Bronchial epithelial cell (primary cell): ENCODE measurements around the gene RNMT. TPM values are rescaled to one million over a fixed set of nuclear protein-coding genes. Genes with fewer than 3 reads are reported as not detected.
A peak's percentile ranks its signal among the peaks of the same experiment; 100 is the strongest.

Experiments
- DNase-seq: peaks from one replicate; pipeline ENCODE4 v3.0.0-alpha.2; 2010; ENCODE audit warnings: low read depth
- FAIRE-seq: peaks from 2 replicates; lab custom pipeline; 2011; peaks lifted over from hg19 to GRCh38; lab: Jason Lieb, UNC
- H3K27me3 ChIP-seq: 2 replicates; pipeline ENCODE4 v1.5.1; 2011; ENCODE audit warnings: low read length; ENCODE audit not compliant: control insufficient read depth, insufficient read depth
- H3K36me3 ChIP-seq: 2 replicates; pipeline ENCODE4 v1.5.1; 2011; ENCODE audit warnings: low read length; ENCODE audit not compliant: control insufficient read depth, insufficient read depth
- H3K4me3 ChIP-seq: 2 replicates; pipeline ENCODE4 v1.5.1; 2011; ENCODE audit warnings: mild to moderate bottlenecking, low read depth, low read length, control low read depth
- CTCF ChIP-seq: IDR thresholded peaks from 2 replicates; pipeline ENCODE4 v1.5.1; 2011; ENCODE audit warnings: mild to moderate bottlenecking, moderate library complexity, low read length, control low read depth, inconsistent platforms; ENCODE audit not compliant: insufficient read depth, severe bottlenecking
- total RNA-seq: library from RNA; depleted of rRNA; stranded (reverse); fragments of >200 nt; gene quantifications from 2 replicates; pipeline ENCODE4 v1.2.1, GENCODE V29; 2014

Gene RNMT
- total RNA-seq, 1 donor from 2014 or later = 37.4 TPM

- FAIRE-seq (no peak), DNase-seq (no peak)
- peaks cover 6% of the 10 kb centered on the region for H3K36me3 ChIP-seq
- no peak for TF ChIP-seq CTCF
- no peak overlapping the region for H3K4me3 ChIP-seq
- H3K27me3 ChIP-seq = no peaks in the 10 kb centered on the region
These were observed 29.8 kb downstream of the RNMT start for GRCh38 chr18:13756261-13756660.

- Histone ChIP-seq H3K36me3 (peaks cover 7% of the 10 kb centered on the region), H3K27me3 (no peaks in the 10 kb centered on the region), H3K4me3 (no peak overlapping the region)
- TF ChIP-seq CTCF = no peak
- FAIRE-seq (no peak), DNase-seq (peak; percentile 54)
These were observed 30.2 kb downstream of the RNMT start for GRCh38 chr18:13756671-13757070.

GRCh38 chr18:13758622-13759021 is 32.1 kb downstream of the RNMT start:
- no peak for TF ChIP-seq CTCF
- no peaks in the 10 kb centered on the region for H3K27me3 ChIP-seq
- H3K4me3 ChIP-seq = no peak overlapping the region
- FAIRE-seq (no peak), DNase-seq (no peak)
- peaks cover 5% of the 10 kb centered on the region for H3K36me3 ChIP-seq

- DNase-seq (no peak), FAIRE-seq (no peak)
- TF ChIP-seq CTCF = no peak
- no peaks in the 10 kb centered on the region for H3K27me3 ChIP-seq
- H3K4me3 ChIP-seq = no peak overlapping the region
- peaks cover 5% of the 10 kb centered on the region for H3K36me3 ChIP-seq
These were observed 33.6 kb downstream of the RNMT start for GRCh38 chr18:13760047-13760446.

- DNase-seq = no peak
- H3K27me3 ChIP-seq = no peaks in the 10 kb centered on the region
- peaks cover 1% of the 10 kb centered on the region for H3K36me3 ChIP-seq
- no peak for TF ChIP-seq CTCF
- no peak overlapping the region for H3K4me3 ChIP-seq
- no peak for FAIRE-seq
These were observed 36.4 kb downstream of the RNMT start for GRCh38 chr18:13762690-13763439.

GRCh38 chr18:13775058-13775457 is 48.6 kb downstream of the RNMT start:
- FAIRE-seq (no peak), DNase-seq (no peak)
- H3K4me3 ChIP-seq = no peak overlapping the region
- no peaks in the 10 kb centered on the region for H3K27me3 ChIP-seq
- no peak for TF ChIP-seq CTCF
- H3K36me3 ChIP-seq = no peaks in the 10 kb centered on the region
